ENCODE measurements around the gene CNTN4.

- TF ChIP-seq POLR2A (IDR thresholded peaks at IDR 0.05) (no peak), CTCF (IDR thresholded peaks at IDR 0.05 in 8 of 11, conservative IDR thresholded peaks at IDR 0.05 in 3 of 11) (no peak), POLR2AphosphoS5 (IDR thresholded peaks at IDR 0.05) (no peak)
Observed at GRCh38 chr3:2454865-2455264, 356.2 kb downstream of the CNTN4 start.

Measured in spleen (tissue), 7 donors.